Measurements from ENCODE around the gene CELSR1.

The CELSR1 gene

GRCh38 chr22:46362934-46363515 lies 174.4 kb downstream of the CELSR1 start:
- Histone ChIP-seq H3K79me2 (ENCODE audit: control insufficient read depth, low read length) (no peaks in the 10 kb centered on the region), H3K4me1 (ENCODE audit: control insufficient read depth, low read length) (no peaks in the 10 kb centered on the region), H3K27me3 (ENCODE audit: control insufficient read depth, low read length) (no peaks in the 10 kb centered on the region), H3K4me2 (ENCODE audit: low read length) (no peak overlapping the region), H3F3A (ENCODE audit: control insufficient read depth, insufficient read depth) (peaks cover 12% of the 10 kb centered on the region; the same call in 1 of the 2 replicates), H3K9me3 (ENCODE audit: control insufficient read depth, insufficient read depth, low read length) (no peaks in the 10 kb centered on the region), H3K27ac (ENCODE audit: low read depth, low read length) (no peak overlapping the region), H3K36me3 (ENCODE audit: control insufficient read depth, low read length) (no peaks in the 10 kb centered on the region), H4K20me1 (ENCODE audit: control insufficient read depth, insufficient read depth, low read depth, low read length) (no peaks in the 10 kb centered on the region), H3K9me2 (replicated peaks; ENCODE audit: control insufficient read depth, low read length) (no peaks in the 10 kb centered on the region), H3K4me3 (ENCODE audit: low read length) (no peak overlapping the region)
- TF ChIP-seq CTCF (IDR thresholded peaks at IDR 0.05; ENCODE audit: low read depth, low read length, poor library complexity, severe bottlenecking) (no peak), EZH2phosphoT487 (IDR thresholded peaks at IDR 0.05; ENCODE audit: borderline replicate concordance, low read length) (no peak)

- Histone ChIP-seq H3K4me1 (ENCODE audit: control insufficient read depth, low read length) (no peaks in the 10 kb centered on the region), H4K20me1 (ENCODE audit: control insufficient read depth, insufficient read depth, low read depth, low read length) (no peaks in the 10 kb centered on the region)
Measured at GRCh38 chr22:46362203-46362933, 175.1 kb downstream of the CELSR1 start.

GRCh38 chr22:46361826-46362202 lies 175.6 kb downstream of the CELSR1 start:
- Histone ChIP-seq H3K4me3 (ENCODE audit: low read length) (no peak overlapping the region), H3K36me3 (ENCODE audit: control insufficient read depth, low read length) (peaks cover 2% of the 10 kb centered on the region; the same call in 1 of the 2 replicates), H3K9me2 (replicated peaks; ENCODE audit: control insufficient read depth, low read length) (no peaks in the 10 kb centered on the region), H3K4me2 (ENCODE audit: low read length) (no peak overlapping the region), H3K79me2 (ENCODE audit: control insufficient read depth, low read length) (no peaks in the 10 kb centered on the region), H3K27me3 (ENCODE audit: control insufficient read depth, low read length) (no peaks in the 10 kb centered on the region), H3K4me1 (ENCODE audit: control insufficient read depth, low read length) (no peaks in the 10 kb centered on the region), H3K9me3 (ENCODE audit: control insufficient read depth, insufficient read depth, low read length) (no peaks in the 10 kb centered on the region), H4K20me1 (ENCODE audit: control insufficient read depth, insufficient read depth, low read depth, low read length) (no peaks in the 10 kb centered on the region), H3F3A (ENCODE audit: control insufficient read depth, insufficient read depth) (peaks cover 12% of the 10 kb centered on the region; the same call in 1 of the 2 replicates), H3K27ac (ENCODE audit: low read depth, low read length) (no peak overlapping the region)
- TF ChIP-seq CTCF (IDR thresholded peaks at IDR 0.05; ENCODE audit: low read depth, low read length, poor library complexity, severe bottlenecking) (no peak), EZH2phosphoT487 (IDR thresholded peaks at IDR 0.05; ENCODE audit: borderline replicate concordance, low read length) (no peak)

More at GRCh38 chr22:46362203-46362933, 175.1 kb downstream of the CELSR1 start:
- peaks cover under 1% of the 10 kb centered on the region; the same call in 1 of the 2 replicates for H3K36me3 ChIP-seq (ENCODE audit: control insufficient read depth, low read length)
- H3K27me3 ChIP-seq (ENCODE audit: control insufficient read depth, low read length), result no peaks in the 10 kb centered on the region
- H3F3A ChIP-seq (ENCODE audit: control insufficient read depth, insufficient read depth), result peaks cover 12% of the 10 kb centered on the region; the same call in 1 of the 2 replicates
- H3K9me2 ChIP-seq (replicated peaks; ENCODE audit: control insufficient read depth, low read length), result no peaks in the 10 kb centered on the region
- no peak overlapping the region for H3K27ac ChIP-seq (ENCODE audit: low read depth, low read length)
- H3K9me3 ChIP-seq (ENCODE audit: control insufficient read depth, insufficient read depth, low read length), result no peaks in the 10 kb centered on the region
- no peaks in the 10 kb centered on the region for H3K79me2 ChIP-seq (ENCODE audit: control insufficient read depth, low read length)
- H3K4me3 ChIP-seq (ENCODE audit: low read length), result no peak overlapping the region
- no peak overlapping the region for H3K4me2 ChIP-seq (ENCODE audit: low read length)
- TF ChIP-seq CTCF (IDR thresholded peaks at IDR 0.05; ENCODE audit: low read depth, low read length, poor library complexity, severe bottlenecking) (no peak), EZH2phosphoT487 (IDR thresholded peaks at IDR 0.05; ENCODE audit: borderline replicate concordance, low read length) (no peak)

Data from DOHH2 (cell line).